Trophoblast cell (in vitro differentiated cells and primary cell): ENCODE results near the gene EP400.

Experiments used
- DNase-seq, 2 donors: peaks; one replicate each; pipeline ENCODE4 v3.0.0-alpha.2; 2016
- H2AFZ ChIP-seq: 2 replicates; pipeline ENCODE4 v1.6.1; 2013; ENCODE audit warnings: low read length, moderate library complexity, mild to moderate bottlenecking; ENCODE audit not compliant: insufficient read depth, poor library complexity
- H2AK5ac ChIP-seq: 2 replicates; pipeline ENCODE4 v1.6.1; 2013; ENCODE audit warnings: mild to moderate bottlenecking, low read length
- H2BK120ac ChIP-seq: 2 replicates; pipeline ENCODE4 v1.6.1; 2013; ENCODE audit warnings: low read length, mild to moderate bottlenecking, moderate library complexity; ENCODE audit not compliant: insufficient read depth, poor library complexity
- H2BK12ac ChIP-seq: 2 replicates; pipeline ENCODE4 v1.6.1; 2013; ENCODE audit warnings: mild to moderate bottlenecking, low read length, moderate library complexity
- H2BK5ac ChIP-seq: 2 replicates; pipeline ENCODE4 v1.6.1; 2013; ENCODE audit warnings: low read length, low read depth, moderate library complexity, mild to moderate bottlenecking; ENCODE audit not compliant: poor library complexity
- H3K14ac ChIP-seq: 2 replicates; pipeline ENCODE4 v1.6.1; 2013; ENCODE audit warnings: mild to moderate bottlenecking, low read length
- H3K18ac ChIP-seq: 2 replicates; pipeline ENCODE4 v1.6.1; 2013; ENCODE audit warnings: mild to moderate bottlenecking, low read length
- H3K23ac ChIP-seq: 2 replicates; pipeline ENCODE4 v1.6.1; 2013; ENCODE audit warnings: low read length
- H3K27ac ChIP-seq: 2 replicates; pipeline ENCODE4 v1.5.1; 2013; ENCODE audit warnings: low read depth, mild to moderate bottlenecking, inconsistent platforms, low read length, moderate library complexity
- H3K27me3 ChIP-seq: 2 replicates; pipeline ENCODE4 v1.6.1; 2013; ENCODE audit warnings: inconsistent platforms, mild to moderate bottlenecking, low read length, moderate library complexity; ENCODE audit not compliant: insufficient read depth
- H3K36me3 ChIP-seq, 2 experiments: 1 replicate in 1 of 2; 2 replicates in 1 of 2; pipeline ENCODE4 v1.6.1; 2013; ENCODE audit warnings: low read length in 2 of 2, mild to moderate bottlenecking in 2 of 2, moderate library complexity in 1 of 2; ENCODE audit not compliant: insufficient read depth in 2 of 2, control insufficient read depth in 1 of 2
- H3K4ac ChIP-seq: 2 replicates; pipeline ENCODE4 v1.6.1; 2013; ENCODE audit warnings: low read depth, mild to moderate bottlenecking, low read length, moderate library complexity
- H3K4me1 ChIP-seq, 2 experiments: 1 replicate in 1 of 2; 2 replicates in 1 of 2; pipeline ENCODE4 v1.6.1; 2013; ENCODE audit warnings: low read length in 2 of 2, mild to moderate bottlenecking in 2 of 2, moderate library complexity in 1 of 2; ENCODE audit not compliant: insufficient read depth in 2 of 2, control insufficient read depth in 1 of 2
- H3K4me2 ChIP-seq: 2 replicates; pipeline ENCODE4 v1.6.1; 2013; ENCODE audit warnings: inconsistent platforms, mild to moderate bottlenecking, low read length, moderate library complexity
- H3K4me3 ChIP-seq: 2 replicates; pipeline ENCODE4 v1.5.1; 2013; ENCODE audit warnings: mild to moderate bottlenecking, low read depth, low read length, inconsistent platforms
- H3K79me1 ChIP-seq: one replicate; pipeline ENCODE4 v1.6.1; 2013; ENCODE audit warnings: low read length
- H3K79me2 ChIP-seq: 2 replicates; pipeline ENCODE4 v1.6.1; 2013; ENCODE audit warnings: low read length, mild to moderate bottlenecking; ENCODE audit not compliant: control insufficient read depth, insufficient read depth, poor library complexity
- H3K9ac ChIP-seq: 2 replicates; pipeline ENCODE4 v1.6.1; 2013; ENCODE audit warnings: mild to moderate bottlenecking, low read length
- H3K9me3 ChIP-seq: 2 replicates; pipeline ENCODE4 v1.6.1; 2013; ENCODE audit warnings: low read depth, mild to moderate bottlenecking, control low read depth, inconsistent platforms, low read length; ENCODE audit not compliant: insufficient read depth
- H4K12ac ChIP-seq: 2 replicates; pipeline ENCODE4 v1.6.1; 2013; ENCODE audit warnings: low read depth, mild to moderate bottlenecking, low read length, moderate library complexity
- H4K8ac ChIP-seq: 2 replicates; pipeline ENCODE4 v1.6.1; 2013; ENCODE audit warnings: low read depth, mild to moderate bottlenecking, low read length, moderate library complexity
- H4K91ac ChIP-seq: one replicate; pipeline ENCODE4 v1.6.1; 2013; ENCODE audit warnings: low read depth, mild to moderate bottlenecking, low read length, moderate library complexity
- WGBS: extraction: QIAGEN DNeasy Blood & Tissue Kit; methylation state at CpG from one replicate; pipeline ENCODE4 v1.1.7; 2013; ENCODE audit warnings: missing lambda C conversion rate; ENCODE audit not compliant: insufficient read length, insufficient coverage; ENCODE audit errors: extremely low coverage; 5-methylcytosine and 5-hydroxymethylcytosine counted together

EP400 gene

GRCh38 chr12:132004946-132005345 lies 55.2 kb downstream of the EP400 start:
- WGBS, result no CpG with 5 or more reads among the region's 10 CpGs
- peaks cover 26 to 35% of the 10 kb centered on the region in 2 experiments for H3K36me3 ChIP-seq
- H2AFZ ChIP-seq, result no peak overlapping the region
- no peak overlapping the region for H4K12ac ChIP-seq
- H3K79me2 ChIP-seq, result no peaks in the 10 kb centered on the region
- no peaks in the 10 kb centered on the region for H3K9me3 ChIP-seq
- no peak for DNase-seq
- no peaks in the 10 kb centered on the region for H3K79me1 ChIP-seq
- no peak overlapping the region for H3K4ac ChIP-seq
- no peak overlapping the region for H4K8ac ChIP-seq
- no peak overlapping the region for H3K23ac ChIP-seq
- H3K4me1 ChIP-seq, result peaks cover 2 to 5% of the 10 kb centered on the region in 2 experiments
- no peak overlapping the region for H3K18ac ChIP-seq
- H2AK5ac ChIP-seq, result no peak overlapping the region
- no peak overlapping the region for H3K9ac ChIP-seq
- no peak overlapping the region for H4K91ac ChIP-seq
- H2BK12ac ChIP-seq, result no peak overlapping the region
- no peak overlapping the region for H2BK5ac ChIP-seq
- no peaks in the 10 kb centered on the region for H3K27me3 ChIP-seq
- H3K4me3 ChIP-seq, result no peak overlapping the region
- H2BK120ac ChIP-seq, result no peak overlapping the region
- H3K14ac ChIP-seq, result no peak overlapping the region
- no peak overlapping the region for H3K27ac ChIP-seq
- H3K4me2 ChIP-seq, result no peak overlapping the region

DNA sequence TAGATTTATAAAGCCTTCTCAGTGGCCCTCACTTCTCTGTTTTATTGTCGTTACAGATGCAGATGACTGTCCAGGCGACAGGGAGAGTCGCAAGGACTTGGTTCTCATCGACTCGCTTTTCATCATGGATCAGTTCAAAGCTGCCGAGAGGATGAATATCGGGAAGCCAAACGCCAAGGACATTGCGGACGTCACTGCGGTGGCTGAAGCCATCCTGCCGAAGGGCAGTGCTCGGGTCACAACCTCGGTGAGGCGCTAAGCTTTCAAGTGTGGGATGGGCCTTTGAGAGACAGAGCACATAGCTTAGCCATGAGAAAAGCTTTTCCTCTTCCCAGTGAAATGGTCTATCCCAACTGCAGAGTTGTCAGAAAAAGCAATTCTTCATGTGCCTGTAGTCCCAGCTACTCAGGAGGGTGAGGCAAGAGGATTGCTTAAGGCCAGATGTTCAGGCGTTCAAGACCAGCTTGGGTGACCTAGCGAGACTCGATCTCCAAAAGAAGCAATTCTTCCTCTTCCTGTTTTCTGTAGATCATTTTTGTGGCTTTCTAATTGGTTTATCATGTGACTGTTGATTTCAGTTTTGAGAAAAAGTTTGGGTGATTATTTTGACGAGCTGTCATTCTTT lies 56.4 kb downstream of the EP400 start:
- H3K4me2 ChIP-seq, result no peak overlapping the region
- no peak overlapping the region for H3K18ac ChIP-seq
- no peak overlapping the region for H2AFZ ChIP-seq
- no peaks in the 10 kb centered on the region for H3K9me3 ChIP-seq
- H4K91ac ChIP-seq, result no peak overlapping the region
- H2BK12ac ChIP-seq, result no peak overlapping the region
- no peak overlapping the region for H3K23ac ChIP-seq
- H3K14ac ChIP-seq, result no peak overlapping the region
- H4K12ac ChIP-seq, result no peak overlapping the region
- H3K79me2 ChIP-seq, result no peaks in the 10 kb centered on the region
- H3K36me3 ChIP-seq, result peaks cover 30 to 36% of the 10 kb centered on the region in 2 experiments
- no peak for DNase-seq
- WGBS, result no CpG with 5 or more reads among the region's 19 CpGs
- H3K4me3 ChIP-seq, result no peak overlapping the region
- no peaks in the 10 kb centered on the region for H3K27me3 ChIP-seq
- no peak overlapping the region for H3K9ac ChIP-seq
- peaks cover 2 to 5% of the 10 kb centered on the region in 2 experiments for H3K4me1 ChIP-seq
- no peak overlapping the region for H2AK5ac ChIP-seq
- H3K4ac ChIP-seq, result no peak overlapping the region
- no peak overlapping the region for H3K27ac ChIP-seq
- H4K8ac ChIP-seq, result no peak overlapping the region
- no peak overlapping the region for H2BK120ac ChIP-seq
- no peaks in the 10 kb centered on the region for H3K79me1 ChIP-seq
- no peak overlapping the region for H2BK5ac ChIP-seq

DNA sequence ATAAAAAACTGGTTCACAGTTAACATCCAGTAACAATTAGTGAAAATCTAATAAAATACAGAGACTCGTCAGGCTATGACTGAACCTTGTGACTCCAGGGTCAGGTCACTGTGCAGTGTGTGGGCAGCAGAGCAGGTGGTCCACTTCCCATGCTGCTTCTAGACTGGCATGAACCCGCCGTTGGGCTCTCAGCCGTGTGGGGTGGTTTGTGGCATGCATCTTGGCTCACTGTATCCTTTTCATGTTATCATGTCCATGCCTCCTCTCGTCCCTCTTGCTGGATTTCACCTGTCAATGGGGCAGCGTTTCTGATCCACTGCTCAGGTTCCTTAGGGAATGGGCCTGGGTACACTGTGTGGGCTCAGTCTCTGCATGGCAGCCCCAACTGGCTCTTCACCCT lies 57.3 kb downstream of the EP400 start:
- Histone ChIP-seq H4K8ac (no peak overlapping the region), H3K27ac (no peak overlapping the region), H3K4ac (no peak overlapping the region), H4K12ac (no peak overlapping the region), H3K9ac (no peak overlapping the region), H3K18ac (no peak overlapping the region), H2AK5ac (no peak overlapping the region), H2BK12ac (no peak overlapping the region), H3K79me1 (no peaks in the 10 kb centered on the region), H3K4me2 (no peak overlapping the region), H4K91ac (no peak overlapping the region), H3K27me3 (no peaks in the 10 kb centered on the region), H3K79me2 (no peaks in the 10 kb centered on the region), H3K9me3 (no peaks in the 10 kb centered on the region), H3K36me3 (peaks cover 33 to 42% of the 10 kb centered on the region in 2 experiments), H3K4me1 (peaks cover 2 to 5% of the 10 kb centered on the region in 2 experiments), H2BK120ac (no peak overlapping the region), H2BK5ac (no peak overlapping the region), H3K23ac (no peak overlapping the region), H3K4me3 (no peak overlapping the region), H2AFZ (no peak overlapping the region), H3K14ac (no peak overlapping the region)
- DNase-seq, result no peak
- WGBS, result no CpG with 5 or more reads among the region's 6 CpGs

DNA sequence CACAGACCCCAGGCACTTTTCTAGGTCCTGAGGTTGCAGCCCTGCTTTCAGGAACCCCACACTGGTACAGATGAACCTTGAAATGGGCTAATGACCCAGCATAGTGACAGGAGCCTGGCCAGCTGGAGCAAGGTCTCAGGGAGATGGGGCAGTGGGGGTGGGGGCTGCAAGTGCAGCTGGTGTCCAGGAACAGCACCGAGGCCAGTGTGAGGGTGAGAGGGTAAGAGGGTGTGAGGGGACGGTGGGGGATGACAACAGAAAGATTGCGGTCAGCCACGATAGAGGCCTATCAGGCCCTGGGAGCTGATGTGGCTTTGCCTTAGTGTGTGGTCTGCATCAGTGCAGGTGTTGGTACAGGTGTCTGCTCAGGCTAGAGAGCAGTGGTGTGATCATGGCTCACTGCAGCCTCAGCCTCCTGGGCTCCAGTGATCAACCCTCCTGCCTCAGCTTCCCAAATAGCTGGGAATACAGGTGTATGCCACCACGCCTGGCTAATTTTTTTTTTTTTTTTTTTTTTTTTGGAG lies 59.7 kb downstream of the EP400 start:
- H4K91ac ChIP-seq, result no peak overlapping the region
- no peak overlapping the region for H3K4ac ChIP-seq
- no peak overlapping the region for H2BK5ac ChIP-seq
- H3K14ac ChIP-seq, result no peak overlapping the region
- no peak overlapping the region for H3K4me2 ChIP-seq
- H3K79me2 ChIP-seq, result no peaks in the 10 kb centered on the region
- H2AFZ ChIP-seq, result no peak overlapping the region
- H3K4me1 ChIP-seq, result no peaks in the 10 kb centered on the region
- no peaks in the 10 kb centered on the region for H3K9me3 ChIP-seq
- H3K23ac ChIP-seq, result no peak overlapping the region
- no peak overlapping the region for H3K27ac ChIP-seq
- no peak overlapping the region for H4K8ac ChIP-seq
- no peak overlapping the region for H2BK12ac ChIP-seq
- H2BK120ac ChIP-seq, result no peak overlapping the region
- no peak overlapping the region for H3K18ac ChIP-seq
- H2AK5ac ChIP-seq, result no peak overlapping the region
- no peaks in the 10 kb centered on the region for H3K79me1 ChIP-seq
- H4K12ac ChIP-seq, result no peak overlapping the region
- H3K36me3 ChIP-seq, result peaks cover 47 to 55% of the 10 kb centered on the region in 2 experiments
- no peak overlapping the region for H3K4me3 ChIP-seq
- no CpG with 5 or more reads among the region's 5 CpGs for WGBS
- H3K9ac ChIP-seq, result no peak overlapping the region
- no peaks in the 10 kb centered on the region for H3K27me3 ChIP-seq
- DNase-seq, result no peak
